ENCODE results near the gene HSPB9.

DNA sequence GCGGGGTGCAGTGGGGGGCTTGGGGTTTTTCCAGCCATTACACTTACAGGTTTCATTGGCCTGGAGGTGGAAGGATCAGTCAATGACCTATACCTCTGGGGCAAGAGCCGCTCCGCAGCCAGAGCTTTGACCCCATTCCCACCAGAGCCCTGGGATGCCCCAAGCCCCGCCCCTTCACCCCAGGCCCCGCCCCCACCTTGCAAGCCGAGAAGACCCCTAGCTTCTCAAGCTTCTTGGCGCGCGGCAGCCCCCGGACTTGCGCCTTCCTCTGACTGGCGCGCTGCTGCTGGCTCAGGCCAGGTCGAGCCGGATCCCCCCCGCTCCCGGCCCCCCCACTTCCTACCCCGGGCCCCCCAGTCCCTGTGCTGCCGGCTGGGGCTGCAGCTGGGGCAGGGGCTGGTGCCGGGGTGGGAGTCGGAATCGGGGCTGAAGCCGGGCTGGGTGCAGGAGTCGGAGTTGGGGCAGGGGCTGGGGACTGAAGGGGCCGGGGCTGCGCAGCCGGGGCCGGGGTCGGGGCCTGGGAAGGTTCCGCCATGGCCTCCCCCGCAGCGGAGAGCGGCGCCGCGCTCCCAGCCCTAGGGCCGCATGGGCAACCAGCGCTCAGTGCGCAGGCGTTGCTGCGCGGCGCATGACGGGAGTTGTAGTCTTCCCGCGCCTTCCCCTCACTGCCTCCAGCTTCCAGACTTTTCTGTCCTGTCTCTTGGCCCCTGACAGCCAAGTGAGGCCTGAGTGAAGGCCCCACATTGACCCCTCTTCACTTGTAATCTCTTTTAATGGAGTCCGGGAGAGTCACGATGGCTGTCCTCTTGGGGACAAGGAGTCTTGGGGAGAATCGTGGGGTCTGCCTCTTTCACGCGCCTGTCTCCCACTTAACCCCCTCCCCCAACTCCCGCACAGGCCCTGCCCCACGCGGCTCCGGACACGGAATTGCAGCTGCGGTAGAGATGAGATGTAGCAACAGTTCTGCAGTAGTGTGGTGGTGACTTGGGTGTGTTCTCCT is 1.5 kb upstream of the HSPB9 start, which contains the start of gene KAT2A:
- TF ChIP-seq, protein P1, sequence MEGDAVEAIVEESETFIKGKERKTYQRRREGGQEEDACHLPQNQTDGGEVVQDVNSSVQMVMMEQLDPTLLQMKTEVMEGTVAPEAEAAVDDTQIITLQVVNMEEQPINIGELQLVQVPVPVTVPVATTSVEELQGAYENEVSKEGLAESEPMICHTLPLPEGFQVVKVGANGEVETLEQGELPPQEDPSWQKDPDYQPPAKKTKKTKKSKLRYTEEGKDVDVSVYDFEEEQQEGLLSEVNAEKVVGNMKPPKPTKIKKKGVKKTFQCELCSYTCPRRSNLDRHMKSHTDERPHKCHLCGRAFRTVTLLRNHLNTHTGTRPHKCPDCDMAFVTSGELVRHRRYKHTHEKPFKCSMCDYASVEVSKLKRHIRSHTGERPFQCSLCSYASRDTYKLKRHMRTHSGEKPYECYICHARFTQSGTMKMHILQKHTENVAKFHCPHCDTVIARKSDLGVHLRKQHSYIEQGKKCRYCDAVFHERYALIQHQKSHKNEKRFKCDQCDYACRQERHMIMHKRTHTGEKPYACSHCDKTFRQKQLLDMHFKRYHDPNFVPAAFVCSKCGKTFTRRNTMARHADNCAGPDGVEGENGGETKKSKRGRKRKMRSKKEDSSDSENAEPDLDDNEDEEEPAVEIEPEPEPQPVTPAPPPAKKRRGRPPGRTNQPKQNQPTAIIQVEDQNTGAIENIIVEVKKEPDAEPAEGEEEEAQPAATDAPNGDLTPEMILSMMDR (IDR thresholded peaks at IDR 0.05) = no peak
- TF ChIP-seq NFYB (CRISPR knock-in tag; conservative IDR thresholded peaks at IDR 0.05; ENCODE audit: low read depth) (no peak), KAT7 (CRISPR knock-in tag; IDR thresholded peaks at IDR 0.05; ENCODE audit: borderline replicate concordance) (no peak), NR2C2 (CRISPR knock-in tag; IDR thresholded peaks at IDR 0.05) (no peak), RELA (CRISPR knock-in tag; IDR thresholded peaks at IDR 0.05; ENCODE audit: borderline replicate concordance) (no peak), TEAD4 (CRISPR knock-in tag; IDR thresholded peaks at IDR 0.05) (no peak), ELF4 (CRISPR knock-in tag; IDR thresholded peaks at IDR 0.05; ENCODE audit: low read depth) (no peak), SP1 (CRISPR knock-in tag; conservative IDR thresholded peaks at IDR 0.05) (no peak; the same call in 1 of the 2 replicates), IRF2 (CRISPR knock-in tag; IDR thresholded peaks at IDR 0.05; ENCODE audit: borderline replicate concordance, low read depth) (no peak), ZBTB21 (CRISPR knock-in tag; IDR thresholded peaks at IDR 0.05; ENCODE audit: borderline replicate concordance) (no peak), EMX1 (CRISPR knock-in tag; IDR thresholded peaks at IDR 0.05) (no peak)
- TF ChIP-seq, protein P2, sequence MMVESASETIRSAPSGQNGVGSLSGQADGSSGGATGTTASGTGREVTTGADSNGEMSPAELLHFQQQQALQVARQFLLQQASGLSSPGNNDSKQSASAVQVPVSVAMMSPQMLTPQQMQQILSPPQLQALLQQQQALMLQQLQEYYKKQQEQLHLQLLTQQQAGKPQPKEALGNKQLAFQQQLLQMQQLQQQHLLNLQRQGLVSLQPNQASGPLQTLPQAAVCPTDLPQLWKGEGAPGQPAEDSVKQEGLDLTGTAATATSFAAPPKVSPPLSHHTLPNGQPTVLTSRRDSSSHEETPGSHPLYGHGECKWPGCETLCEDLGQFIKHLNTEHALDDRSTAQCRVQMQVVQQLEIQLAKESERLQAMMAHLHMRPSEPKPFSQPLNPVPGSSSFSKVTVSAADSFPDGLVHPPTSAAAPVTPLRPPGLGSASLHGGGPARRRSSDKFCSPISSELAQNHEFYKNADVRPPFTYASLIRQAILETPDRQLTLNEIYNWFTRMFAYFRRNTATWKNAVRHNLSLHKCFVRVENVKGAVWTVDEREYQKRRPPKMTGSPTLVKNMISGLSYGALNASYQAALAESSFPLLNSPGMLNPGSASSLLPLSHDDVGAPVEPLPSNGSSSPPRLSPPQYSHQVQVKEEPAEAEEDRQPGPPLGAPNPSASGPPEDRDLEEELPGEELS (CRISPR knock-in tag; IDR thresholded peaks at IDR 0.05) = no peak
- TF ChIP-seq, protein P3, sequence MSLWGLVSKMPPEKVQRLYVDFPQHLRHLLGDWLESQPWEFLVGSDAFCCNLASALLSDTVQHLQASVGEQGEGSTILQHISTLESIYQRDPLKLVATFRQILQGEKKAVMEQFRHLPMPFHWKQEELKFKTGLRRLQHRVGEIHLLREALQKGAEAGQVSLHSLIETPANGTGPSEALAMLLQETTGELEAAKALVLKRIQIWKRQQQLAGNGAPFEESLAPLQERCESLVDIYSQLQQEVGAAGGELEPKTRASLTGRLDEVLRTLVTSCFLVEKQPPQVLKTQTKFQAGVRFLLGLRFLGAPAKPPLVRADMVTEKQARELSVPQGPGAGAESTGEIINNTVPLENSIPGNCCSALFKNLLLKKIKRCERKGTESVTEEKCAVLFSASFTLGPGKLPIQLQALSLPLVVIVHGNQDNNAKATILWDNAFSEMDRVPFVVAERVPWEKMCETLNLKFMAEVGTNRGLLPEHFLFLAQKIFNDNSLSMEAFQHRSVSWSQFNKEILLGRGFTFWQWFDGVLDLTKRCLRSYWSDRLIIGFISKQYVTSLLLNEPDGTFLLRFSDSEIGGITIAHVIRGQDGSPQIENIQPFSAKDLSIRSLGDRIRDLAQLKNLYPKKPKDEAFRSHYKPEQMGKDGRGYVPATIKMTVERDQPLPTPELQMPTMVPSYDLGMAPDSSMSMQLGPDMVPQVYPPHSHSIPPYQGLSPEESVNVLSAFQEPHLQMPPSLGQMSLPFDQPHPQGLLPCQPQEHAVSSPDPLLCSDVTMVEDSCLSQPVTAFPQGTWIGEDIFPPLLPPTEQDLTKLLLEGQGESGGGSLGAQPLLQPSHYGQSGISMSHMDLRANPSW (CRISPR knock-in tag; conservative IDR thresholded peaks at IDR 0.05; ENCODE audit: low read depth) = no peak
